Panc1 (cell line): Measurements from ENCODE around the gene KAT8. TPM values are rescaled to one million over a fixed set of nuclear protein-coding genes. Genes with fewer than 3 reads are reported as not detected.

Experiments
- ATAC-seq: fragments of 200-7000 bp; cut with Tn5 transposase; 2 replicates; pipeline ENCODE4 v1.9.1; 2020; ENCODE audit warnings: mild to moderate bottlenecking, moderate library complexity
- BruUV-seq: library from RNA; stranded (reverse); fragments of 400-500 nt; replicated peaks from 2 replicates; lab custom pipeline; 2021; lab: Mats Ljungman, UMichigan
- CTCF ChIA-PET: fragments of 300-600 bp; sonication (Branson Sonifier 250); formaldehyde crosslinking; loops from one replicate; lab custom pipeline; 2022; ENCODE audit warnings: antibody characterized with exemption; lab: Charles Lee
- POLR2A ChIA-PET: fragments of 300-600 bp; sonication (Branson Sonifier 250); formaldehyde crosslinking; loops from one replicate; lab custom pipeline; 2022; ENCODE audit warnings: antibody characterized with exemption; lab: Charles Lee
- DNase-seq: peaks from one replicate; pipeline ENCODE4 v3.0.0-alpha.2; 2010; ENCODE audit warnings: low read depth, low spot score
- H3K27ac ChIP-seq: 2 replicates; pipeline ENCODE4 v1.5.1; 2011; ENCODE audit warnings: mild to moderate bottlenecking, low read length, inconsistent platforms
- H3K27me3 ChIP-seq: fragments of 200-500 bp; sonication (Bioruptor generic); 2 replicates; pipeline ENCODE4 v1.6.0; 2014; ENCODE audit warnings: low read length, inconsistent platforms; ENCODE audit not compliant: control insufficient read depth, insufficient read depth
- H3K36me3 ChIP-seq: fragments of 200-500 bp; sonication (Bioruptor generic); 2 replicates; pipeline ENCODE4 v1.5.1; 2014; ENCODE audit warnings: inconsistent platforms, mild to moderate bottlenecking, low read length, moderate library complexity; ENCODE audit not compliant: control insufficient read depth, insufficient read depth
- H3K4me1 ChIP-seq: 2 replicates; pipeline ENCODE4 v1.5.1; 2011; ENCODE audit warnings: inconsistent platforms, mild to moderate bottlenecking, low read length, moderate library complexity; ENCODE audit not compliant: control insufficient read depth, insufficient read depth
- H3K4me3 ChIP-seq, 2 experiments: 2 replicates each; pipeline ENCODE4 v1.5.1; 2011 to 2012; ENCODE audit warnings: low read depth in 2 of 2, low read length in 2 of 2, mild to moderate bottlenecking in 2 of 2, inconsistent platforms in 1 of 2, moderate library complexity in 1 of 2
- H3K9me3 ChIP-seq: fragments of 200-500 bp; sonication (Bioruptor generic); 2 replicates; pipeline ENCODE4 v1.5.1; 2014; ENCODE audit warnings: low read depth, mild to moderate bottlenecking, inconsistent platforms, low read length, moderate library complexity; ENCODE audit not compliant: control insufficient read depth, insufficient read depth
- POLR2AphosphoS5 ChIP-seq: IDR thresholded peaks from 2 replicates; pipeline ENCODE4 v1.6.1; 2012; ENCODE audit warnings: mild to moderate bottlenecking, low read depth, low read length, moderate library complexity
- REST ChIP-seq, 2 experiments: IDR thresholded peaks; 2 replicates each; pipeline ENCODE4 v1.6.1; 2011 to 2012; ENCODE audit warnings: low read depth in 2 of 2, control low read depth in 1 of 2, low read length in 1 of 2, mild to moderate bottlenecking in 1 of 2, moderate library complexity in 1 of 2; ENCODE audit not compliant: insufficient read depth in 1 of 2
- SIN3A ChIP-seq: IDR thresholded peaks from 2 replicates; pipeline ENCODE4 v1.6.1; 2012; ENCODE audit warnings: low read depth, mild to moderate bottlenecking, low read length, moderate library complexity, borderline replicate concordance; ENCODE audit not compliant: insufficient read depth
- TCF7L2 ChIP-seq: IDR thresholded peaks from 2 replicates; pipeline ENCODE4 v1.6.1; 2011; ENCODE audit warnings: mild to moderate bottlenecking, low read depth, low read length, inconsistent platforms
- in situ Hi-C: cut with HindIII; loops from 2 replicates; pipeline ENCODE4 v1.10.0; 2016; ENCODE audit warnings: low sequenced_read_pairs, low pct_unique_long_range_greater_than_20kb
- intact Hi-C: fragments of 100-400 bp; cut with micrococcal nuclease; formaldehyde crosslinking; loops from one replicate; pipeline ENCODE4 v1.10.0; 2022; ENCODE audit not compliant: unreplicated experiment
- total RNA-seq: library from RNA; stranded (reverse); gene quantifications from one replicate; pipeline ENCODE4 v1.2.1, GENCODE V29; 2021; ENCODE audit not compliant: unreplicated experiment
- TF ChIP-seq, protein P1 (sequence below): fragments of 450-650 bp; IDR thresholded peaks from 2 replicates; pipeline ENCODE4 v1.5.1; 2017; ENCODE audit warnings: mild to moderate bottlenecking

The KAT8 gene
- total RNA-seq, 1 experiment from 2014 or later = 48.3 TPM

- no peak overlapping the region for H3K27ac ChIP-seq
- no peaks in the 10 kb centered on the region for H3K27me3 ChIP-seq
- in situ Hi-C loops (no loop called here), intact Hi-C loops (no loop called here)
- H3K36me3 ChIP-seq = no peaks in the 10 kb centered on the region
- H3K4me1 ChIP-seq = no peaks in the 10 kb centered on the region; the same call in 1 of the 2 replicates
- TF ChIP-seq TCF7L2 = no peak
- TF ChIP-seq, protein P1, sequence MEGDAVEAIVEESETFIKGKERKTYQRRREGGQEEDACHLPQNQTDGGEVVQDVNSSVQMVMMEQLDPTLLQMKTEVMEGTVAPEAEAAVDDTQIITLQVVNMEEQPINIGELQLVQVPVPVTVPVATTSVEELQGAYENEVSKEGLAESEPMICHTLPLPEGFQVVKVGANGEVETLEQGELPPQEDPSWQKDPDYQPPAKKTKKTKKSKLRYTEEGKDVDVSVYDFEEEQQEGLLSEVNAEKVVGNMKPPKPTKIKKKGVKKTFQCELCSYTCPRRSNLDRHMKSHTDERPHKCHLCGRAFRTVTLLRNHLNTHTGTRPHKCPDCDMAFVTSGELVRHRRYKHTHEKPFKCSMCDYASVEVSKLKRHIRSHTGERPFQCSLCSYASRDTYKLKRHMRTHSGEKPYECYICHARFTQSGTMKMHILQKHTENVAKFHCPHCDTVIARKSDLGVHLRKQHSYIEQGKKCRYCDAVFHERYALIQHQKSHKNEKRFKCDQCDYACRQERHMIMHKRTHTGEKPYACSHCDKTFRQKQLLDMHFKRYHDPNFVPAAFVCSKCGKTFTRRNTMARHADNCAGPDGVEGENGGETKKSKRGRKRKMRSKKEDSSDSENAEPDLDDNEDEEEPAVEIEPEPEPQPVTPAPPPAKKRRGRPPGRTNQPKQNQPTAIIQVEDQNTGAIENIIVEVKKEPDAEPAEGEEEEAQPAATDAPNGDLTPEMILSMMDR = no peak
- no peak for TF ChIP-seq SIN3A
- TF ChIP-seq POLR2AphosphoS5 = no peak; the same call in 1 of the 2 replicates
- TF ChIP-seq REST (IDR thresholded peaks at IDR 0.05; ENCODE audit: insufficient read depth in 1 of 2, low read depth in 2 of 2, low read length in 1 of 2) = no peak
- peak; percentile 23 for ATAC-seq
- POLR2A ChIA-PET = no interaction called here
- H3K9me3 ChIP-seq = no peaks in the 10 kb centered on the region
- no peak for DNase-seq
- CTCF ChIA-PET = no interaction called here
- H3K4me3 ChIP-seq = no peak overlapping the region
- no TSS peak for BruUV-seq
Observed at GRCh38 chr16:31084584-31085302, 32.7 kb upstream of the KAT8 start.

DNA sequence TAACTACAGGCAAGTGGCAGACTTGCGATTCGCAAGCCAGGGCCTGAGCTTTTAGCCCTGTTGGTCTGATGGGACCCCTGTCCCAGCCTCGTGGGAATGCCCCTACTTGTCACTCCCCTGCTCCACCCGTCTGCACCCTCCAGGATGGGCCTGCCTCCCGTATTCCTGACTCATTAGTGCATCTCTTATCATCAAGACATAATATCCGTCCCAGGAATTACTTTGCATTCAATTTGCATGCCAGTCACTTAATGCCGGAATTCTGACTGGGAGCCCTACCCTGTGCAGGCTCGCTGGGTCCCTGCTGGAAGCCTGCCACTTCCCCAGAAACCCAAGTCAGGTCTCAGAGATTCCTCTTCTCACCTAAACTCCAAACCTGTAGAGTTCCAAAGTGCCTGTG lies 32.1 kb upstream of the KAT8 start:
- no peak overlapping the region for H3K27ac ChIP-seq
- TF ChIP-seq, protein P1 = no peak
- TF ChIP-seq SIN3A (no peak), REST (IDR thresholded peaks at IDR 0.05; ENCODE audit: insufficient read depth in 1 of 2, low read depth in 2 of 2, low read length in 1 of 2) (no peak), TCF7L2 (no peak)
- no peaks in the 10 kb centered on the region for H3K36me3 ChIP-seq
- CTCF ChIA-PET = interaction anchor here (0.5 to 0.9 kb wide), 2 partner anchors 31 to 100 kb away, joined by 3 to 4 read pairs; partner anchors contain the start of gene HSD3B7
- ATAC-seq = no peak
- POLR2A ChIA-PET = no interaction called here
- no peaks in the 10 kb centered on the region; the same call in 1 of the 2 replicates for H3K4me1 ChIP-seq
- in situ Hi-C loops (no loop called here), intact Hi-C loops (no loop called here)
- no peak for DNase-seq
- no TSS peak for BruUV-seq
- no peaks in the 10 kb centered on the region for H3K27me3 ChIP-seq
- no peaks in the 10 kb centered on the region for H3K9me3 ChIP-seq
- H3K4me3 ChIP-seq = no peak overlapping the region
